H1 (cell line): ENCODE measurements around the gene IL9.

Experiments
- FOSL1 ChIP-seq: IDR thresholded peaks from 2 replicates; pipeline ENCODE4 v1.6.1; 2011; ENCODE audit warnings: mild to moderate bottlenecking, low read depth, low read length, moderate library complexity; ENCODE audit not compliant: insufficient read depth
- GABPA ChIP-seq: IDR thresholded peaks from 2 replicates; pipeline ENCODE4 v1.6.1; 2011; ENCODE audit warnings: mild to moderate bottlenecking, low read length, moderate library complexity, borderline replicate concordance; ENCODE audit not compliant: insufficient read depth
- JUND ChIP-seq: IDR thresholded peaks from 2 replicates; pipeline ENCODE4 v1.6.1; 2011; ENCODE audit warnings: mild to moderate bottlenecking, improper control_type of control experiment, low read length
- POLR2A ChIP-seq, 2 experiments: IDR thresholded peaks; 1 replicate in 1 of 2; 2 replicates in 1 of 2; pipeline ENCODE4 v1.6.1; 2011; ENCODE audit warnings: low read depth in 2 of 2, low read length in 2 of 2, mild to moderate bottlenecking in 2 of 2; ENCODE audit errors: control extremely low read depth in 1 of 2
- POLR2AphosphoS5 ChIP-seq: IDR thresholded peaks from 2 replicates; pipeline ENCODE4 v1.6.1; 2011; ENCODE audit warnings: low read depth, low read length
- RFX5 ChIP-seq: IDR thresholded peaks from 2 replicates; pipeline ENCODE4 v1.6.1; 2011; ENCODE audit warnings: low read depth, low read length, improper control_type of control experiment, borderline replicate concordance
- SIN3A ChIP-seq, 2 experiments: IDR thresholded peaks in 1 of 2; conservative IDR thresholded peaks in 1 of 2; 2 replicates each; pipeline ENCODE4 v1.6.1; 2011 to 2012; ENCODE audit warnings: low read length in 2 of 2, improper control_type of control experiment in 1 of 2, low read depth in 1 of 2, mild to moderate bottlenecking in 1 of 2
- SIX5 ChIP-seq: IDR thresholded peaks from 2 replicates; pipeline ENCODE4 v1.6.1; 2011; ENCODE audit warnings: mild to moderate bottlenecking, low read depth, low read length
- TAF1 ChIP-seq: IDR thresholded peaks from 2 replicates; pipeline ENCODE4 v1.6.1; 2011; ENCODE audit warnings: mild to moderate bottlenecking, low read depth, low read length
- USF2 ChIP-seq: IDR thresholded peaks from 2 replicates; pipeline ENCODE4 v1.6.1; 2011; ENCODE audit warnings: low read length, improper control_type of control experiment
- ZNF274 ChIP-seq: IDR thresholded peaks from 2 replicates; pipeline ENCODE4 v1.7.0; 2012; ENCODE audit warnings: low read length, borderline replicate concordance; ENCODE audit errors: extremely low read depth
- TF ChIP-seq, protein P1 (sequence below), 3 experiments: IDR thresholded peaks; 1 replicate in 2 of 3; 2 replicates in 1 of 3; pipeline versions ENCODE4 v1.5.1 to v1.6.1; 2011; ENCODE audit warnings: low read length in 3 of 3, mild to moderate bottlenecking in 3 of 3, inconsistent platforms in 2 of 3, low read depth in 1 of 3, moderate library complexity in 1 of 3; ENCODE audit not compliant: insufficient read depth in 1 of 3; ENCODE audit errors: control extremely low read depth in 1 of 3
- TF ChIP-seq, protein P2 (sequence below): IDR thresholded peaks from 2 replicates; pipeline ENCODE4 v1.6.1; 2012; ENCODE audit warnings: inconsistent platforms
- TF ChIP-seq, protein P3 (sequence below): IDR thresholded peaks from 2 replicates; pipeline ENCODE4 v1.6.1; 2011; ENCODE audit warnings: low read depth, mild to moderate bottlenecking, low read length; ENCODE audit not compliant: insufficient read depth

DNA sequence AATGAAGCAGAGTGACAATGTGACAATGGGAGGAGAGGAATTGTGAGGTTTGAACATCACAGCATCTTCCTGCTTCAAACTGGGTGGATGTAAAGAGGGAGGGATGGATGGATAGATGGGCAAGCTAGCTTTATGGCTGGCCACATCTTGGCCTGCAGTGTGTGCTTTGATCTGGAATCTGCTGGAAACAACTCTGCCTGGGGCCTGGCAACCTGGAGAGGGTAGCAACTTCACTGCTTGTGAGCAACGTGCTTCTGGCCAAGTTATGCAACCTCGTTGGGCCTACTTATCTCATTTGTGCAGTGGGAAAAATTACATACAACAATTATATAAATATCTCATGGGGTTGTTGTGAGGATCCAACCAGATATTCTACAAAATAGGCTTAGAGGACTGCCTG is 5.3 kb downstream of the IL9 start:
- TF ChIP-seq TAF1 = no peak
- no peak for TF ChIP-seq GABPA
- TF ChIP-seq, protein P1, sequence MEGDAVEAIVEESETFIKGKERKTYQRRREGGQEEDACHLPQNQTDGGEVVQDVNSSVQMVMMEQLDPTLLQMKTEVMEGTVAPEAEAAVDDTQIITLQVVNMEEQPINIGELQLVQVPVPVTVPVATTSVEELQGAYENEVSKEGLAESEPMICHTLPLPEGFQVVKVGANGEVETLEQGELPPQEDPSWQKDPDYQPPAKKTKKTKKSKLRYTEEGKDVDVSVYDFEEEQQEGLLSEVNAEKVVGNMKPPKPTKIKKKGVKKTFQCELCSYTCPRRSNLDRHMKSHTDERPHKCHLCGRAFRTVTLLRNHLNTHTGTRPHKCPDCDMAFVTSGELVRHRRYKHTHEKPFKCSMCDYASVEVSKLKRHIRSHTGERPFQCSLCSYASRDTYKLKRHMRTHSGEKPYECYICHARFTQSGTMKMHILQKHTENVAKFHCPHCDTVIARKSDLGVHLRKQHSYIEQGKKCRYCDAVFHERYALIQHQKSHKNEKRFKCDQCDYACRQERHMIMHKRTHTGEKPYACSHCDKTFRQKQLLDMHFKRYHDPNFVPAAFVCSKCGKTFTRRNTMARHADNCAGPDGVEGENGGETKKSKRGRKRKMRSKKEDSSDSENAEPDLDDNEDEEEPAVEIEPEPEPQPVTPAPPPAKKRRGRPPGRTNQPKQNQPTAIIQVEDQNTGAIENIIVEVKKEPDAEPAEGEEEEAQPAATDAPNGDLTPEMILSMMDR (IDR thresholded peaks at IDR 0.05; ENCODE audit: control extremely low read depth in 1 of 3, insufficient read depth in 1 of 3, low read depth in 1 of 3, low read length in 3 of 3) = no peak
- TF ChIP-seq USF2 = no peak
- TF ChIP-seq FOSL1 = no peak
- TF ChIP-seq POLR2A (IDR thresholded peaks at IDR 0.05; ENCODE audit: control extremely low read depth in 1 of 2, low read depth in 2 of 2, low read length in 2 of 2) = no peak
- no peak for TF ChIP-seq RFX5
- no peak for TF ChIP-seq SIN3A (conservative IDR thresholded peaks at IDR 0.05 in 1 of 2, IDR thresholded peaks at IDR 0.05 in 1 of 2; ENCODE audit: low read depth in 1 of 2, low read length in 2 of 2)
- no peak for TF ChIP-seq POLR2AphosphoS5
- TF ChIP-seq, protein P2, sequence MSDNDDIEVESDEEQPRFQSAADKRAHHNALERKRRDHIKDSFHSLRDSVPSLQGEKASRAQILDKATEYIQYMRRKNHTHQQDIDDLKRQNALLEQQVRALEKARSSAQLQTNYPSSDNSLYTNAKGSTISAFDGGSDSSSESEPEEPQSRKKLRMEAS = no peak
- TF ChIP-seq, protein P3, sequence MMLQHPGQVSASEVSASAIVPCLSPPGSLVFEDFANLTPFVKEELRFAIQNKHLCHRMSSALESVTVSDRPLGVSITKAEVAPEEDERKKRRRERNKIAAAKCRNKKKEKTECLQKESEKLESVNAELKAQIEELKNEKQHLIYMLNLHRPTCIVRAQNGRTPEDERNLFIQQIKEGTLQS = no peak
- no peak for TF ChIP-seq SIX5
- TF ChIP-seq ZNF274 = no peak
- no peak for TF ChIP-seq JUND
